NOMO-1 (cell line): ENCODE measurements around the gene PSG1.
"Not testable (repeated sequence)": the region's sequence is repeated elsewhere in the genome, so short reads cannot be mapped to it uniquely, and the experiment has no call there.

Experiments
- DNase-seq, 2 experiments: peaks; one replicate each; lab custom pipeline; 2025; ENCODE audit not compliant: unreplicated experiment in 2 of 2; lab: John Stamatoyannopoulos, UW

Gene PSG1

GRCh38 chr19:42882010-42882409, 2.5 kb upstream of the PSG1 start:
- not testable (repeated sequence) for DNase-seq

GRCh38 chr19:42881279-42881678, 1.8 kb upstream of the PSG1 start:
- DNase-seq, result not testable (repeated sequence)

GRCh38 chr19:42880621-42881020, 1.1 kb upstream of the PSG1 start:
- not testable (repeated sequence) for DNase-seq

- DNase-seq, result not testable (repeated sequence)
Measured at GRCh38 chr19:42876596-42876995, 2.9 kb downstream of the PSG1 start.

- not testable (repeated sequence) for DNase-seq
Measured at GRCh38 chr19:42875881-42876280, 3.6 kb downstream of the PSG1 start.

- DNase-seq, result not testable (repeated sequence)
Measured at GRCh38 chr19:42874901-42875813, 4.4 kb downstream of the PSG1 start.

GRCh38 chr19:42874136-42874535, 5.4 kb downstream of the PSG1 start:
- DNase-seq, result not testable (repeated sequence)

GRCh38 chr19:42872608-42873007, 6.9 kb downstream of the PSG1 start:
- DNase-seq, result no peak

GRCh38 chr19:42857544-42857867, 22.0 kb downstream of the PSG1 start:
- no peak for DNase-seq

- DNase-seq, result not testable (repeated sequence)
Measured at GRCh38 chr19:42856866-42857543, 22.5 kb downstream of the PSG1 start.

GRCh38 chr19:42854745-42855144, 24.8 kb downstream of the PSG1 start:
- DNase-seq, result not testable (repeated sequence)

- DNase-seq, result not testable (repeated sequence)
Measured at GRCh38 chr19:42853231-42853630, 26.3 kb downstream of the PSG1 start.

GRCh38 chr19:42852821-42853220, 26.7 kb downstream of the PSG1 start:
- not testable (repeated sequence) for DNase-seq

GRCh38 chr19:42851718-42852280, 27.7 kb downstream of the PSG1 start:
- DNase-seq, result not testable (repeated sequence)

GRCh38 chr19:42850981-42851717, 28.4 kb downstream of the PSG1 start:
- DNase-seq, result no peak

GRCh38 chr19:42846597-42846996, 32.9 kb downstream of the PSG1 start:
- DNase-seq, result no peak

- DNase-seq, result not testable (repeated sequence)
Measured at GRCh38 chr19:42843631-42844030, 35.9 kb downstream of the PSG1 start.

- not testable (repeated sequence) for DNase-seq
Measured at GRCh38 chr19:42832746-42833442, 46.6 kb downstream of the PSG1 start.

- DNase-seq, result not testable (repeated sequence)
Measured at GRCh38 chr19:42832023-42832680, 47.4 kb downstream of the PSG1 start.
